Liver (tissue), 9 donors: ENCODE measurements around the gene TTC24. TPM values are rescaled to one million over a fixed set of nuclear protein-coding genes. Genes with fewer than 3 reads are reported as not detected.
A peak's percentile ranks its signal among the peaks of the same experiment; 100 is the strongest.

ENCODE experiments used
- DNase-seq: peaks from one replicate; pipeline ENCODE4 v3.0.0-alpha.2; 2017; ENCODE audit warnings: low spot score
- H3K27ac ChIP-seq, 2 donors: one replicate each; pipeline ENCODE4 v1.7.0; 2013; ENCODE audit warnings: inconsistent platforms in 2 of 2, low read length in 2 of 2, control low read depth in 1 of 2, low read depth in 1 of 2, mild to moderate bottlenecking in 1 of 2
- H3K27me3 ChIP-seq, 4 donors: one replicate each; pipeline versions ENCODE4 v1.6.1 to v1.7.0; 2013; ENCODE audit warnings: low read length in 3 of 4, inconsistent platforms in 1 of 4, mild to moderate bottlenecking in 1 of 4, moderate library complexity in 1 of 4; ENCODE audit not compliant: control insufficient read depth in 4 of 4, insufficient read depth in 4 of 4
- H3K36me3 ChIP-seq, 4 donors: one replicate each; pipeline versions ENCODE4 v1.6.1 to v1.7.0; 2013; ENCODE audit warnings: low read length in 3 of 4, mild to moderate bottlenecking in 3 of 4, low read depth in 1 of 4, moderate library complexity in 1 of 4; ENCODE audit not compliant: control insufficient read depth in 4 of 4, insufficient read depth in 3 of 4
- H3K4me1 ChIP-seq, 4 donors: one replicate each; pipeline versions ENCODE4 v1.6.1 to v1.7.0; 2013; ENCODE audit warnings: low read length in 3 of 4, mild to moderate bottlenecking in 3 of 4, moderate library complexity in 1 of 4; ENCODE audit not compliant: control insufficient read depth in 4 of 4, insufficient read depth in 4 of 4
- H3K4me3 ChIP-seq, 3 donors: one replicate each; pipeline versions ENCODE4 v1.6.1 to v1.7.0; 2013; ENCODE audit warnings: low read length in 3 of 3, control low read depth in 1 of 3, low read depth in 1 of 3, mild to moderate bottlenecking in 1 of 3
- H3K9ac ChIP-seq, 2 donors: one replicate each; pipeline ENCODE4 v1.7.0; 2013; ENCODE audit warnings: low read length in 2 of 2, mild to moderate bottlenecking in 2 of 2, moderate library complexity in 2 of 2, control low read depth in 1 of 2, low read depth in 1 of 2
- H3K9me3 ChIP-seq, 4 donors: one replicate each; pipeline versions ENCODE4 v1.6.1 to v1.7.0; 2013; ENCODE audit warnings: low read length in 3 of 4; ENCODE audit not compliant: control insufficient read depth in 4 of 4
- CTCF ChIP-seq: fragments of 150-350 bp; IDR thresholded peaks from 2 replicates; pipeline ENCODE4 v1.5.1; 2017; ENCODE audit warnings: improper control_type of control experiment, low read depth, low read length; ENCODE audit not compliant: missing input control
- EGR1 ChIP-seq, 2 donors: IDR thresholded peaks; 2 replicates each; pipeline ENCODE4 v1.6.1; 2016 to 2018; ENCODE audit warnings: antibody characterized with exemption in 2 of 2, low read depth in 2 of 2
- FOXA2 ChIP-seq: IDR thresholded peaks from 2 replicates; pipeline ENCODE4 v1.6.1; 2016; ENCODE audit warnings: antibody characterized with exemption
- GABPA ChIP-seq, 2 donors: IDR thresholded peaks in 1 of 2; conservative IDR thresholded peaks in 1 of 2; 2 replicates each; pipeline ENCODE4 v1.6.1; 2016; ENCODE audit warnings: antibody characterized with exemption in 2 of 2, mild to moderate bottlenecking in 1 of 2, moderate library complexity in 1 of 2
- HNF4A ChIP-seq, 2 donors: conservative IDR thresholded peaks; 2 replicates each; pipeline ENCODE4 v1.6.1; 2016; ENCODE audit warnings: antibody characterized with exemption in 2 of 2, mild to moderate bottlenecking in 2 of 2
- JUND ChIP-seq, 2 donors: IDR thresholded peaks; 2 replicates each; pipeline ENCODE4 v1.6.1; 2016; ENCODE audit warnings: antibody characterized with exemption in 2 of 2
- NR2F2 ChIP-seq: IDR thresholded peaks from 2 replicates; pipeline ENCODE4 v1.6.1; 2016; ENCODE audit warnings: antibody characterized with exemption
- RAD21 ChIP-seq, 2 donors: IDR thresholded peaks; 2 replicates each; pipeline ENCODE4 v1.6.1; 2016; ENCODE audit warnings: antibody characterized with exemption in 2 of 2, mild to moderate bottlenecking in 2 of 2
- REST ChIP-seq: IDR thresholded peaks from 2 replicates; pipeline ENCODE4 v1.6.1; 2016; ENCODE audit warnings: antibody characterized with exemption, mild to moderate bottlenecking
- RXRA ChIP-seq, 2 donors: IDR thresholded peaks; 2 replicates each; pipeline ENCODE4 v1.6.1; 2017 to 2018; ENCODE audit warnings: antibody characterized with exemption in 2 of 2, mild to moderate bottlenecking in 1 of 2
- SP1 ChIP-seq: IDR thresholded peaks from 2 replicates; pipeline ENCODE4 v1.6.1; 2018; ENCODE audit warnings: antibody characterized with exemption, mild to moderate bottlenecking
- TAF1 ChIP-seq: conservative IDR thresholded peaks from 2 replicates; pipeline ENCODE4 v1.6.1; 2016; ENCODE audit warnings: antibody characterized with exemption, mild to moderate bottlenecking
- ZBTB33 ChIP-seq: IDR thresholded peaks from 2 replicates; pipeline ENCODE4 v1.6.1; 2016; ENCODE audit warnings: antibody characterized with exemption
- WGBS: extraction: QIAGEN DNeasy Blood & Tissue Kit; methylation state at CpG from one replicate; pipeline ENCODE4 v1.1.7; 2013; 5-methylcytosine and 5-hydroxymethylcytosine counted together
- polyA plus RNA-seq, 2 donors: library from polyadenylated mRNA; stranded (reverse) in 1 of 2; unstranded in 1 of 2; fragments of 200-250 nt in 1 of 2; fragments of >200 nt in 1 of 2; fragmentation: Nextera tagmentation in 1 of 2; extraction: Ambion mirVana in 1 of 2; gene quantifications; one replicate each; pipeline versions ENCODE4 v1.2.1 to v1.2.3, GENCODE V29; 2013 to 2015
- total RNA-seq, 2 donors: library from RNA; depleted of rRNA; stranded (reverse); fragments of >200 nt; gene quantifications; one replicate each; pipeline ENCODE4 v1.2.3, GENCODE V29; 2014
- donor health status: healthy.
- donor health status: healthy.
- donor health status: healthy.
- donor health status: healthy.
- donor health status: healthy.

Gene TTC24
- total and polyA plus RNA-seq, 4 donors: 0.08 to 0.14 (median 0.10) TPM; not detected in 1

- Histone ChIP-seq H3K4me1 (peaks cover 5 to 16% (median 11%) of the 10 kb centered on the region in 4 donors), H3K9me3 (no peaks in the 10 kb centered on the region), H3K36me3 (peaks cover 6 to 28% (median 13%) of the 10 kb centered on the region in 4 donors), H3K27me3 (no peaks in the 10 kb centered on the region), H3K4me3 (no peak overlapping the region), H3K9ac (no peak overlapping the region), H3K27ac (no peak overlapping the region)
- WGBS: 80% methylated on average over 3 of the region's 3 CpGs
- no peak for DNase-seq
- TF ChIP-seq FOXA2 (no peak), REST (no peak), EGR1 (IDR thresholded peaks at IDR 0.05; ENCODE audit: low read depth in 2 of 2) (no peak), RXRA (IDR thresholded peaks at IDR 0.05) (no peak), GABPA (IDR thresholded peaks at IDR 0.05 in 1 of 2, conservative IDR thresholded peaks at IDR 0.05 in 1 of 2) (no peak), ZBTB33 (no peak), TAF1 (no peak), RAD21 (IDR thresholded peaks at IDR 0.05) (no peak), SP1 (no peak), JUND (IDR thresholded peaks at IDR 0.05) (no peak), NR2F2 (no peak), CTCF (no peak)
These were observed 20.3 kb downstream of the TTC24 start for GRCh38 chr1:156599811-156600210.

- peak overlapping the region; percentile 42 to 54 for H3K27ac ChIP-seq
- WGBS: 3% methylated on average over 13 of the region's 13 CpGs
These were observed 21.2 kb downstream of the TTC24 start for GRCh38 chr1:156600733-156601121.

More at GRCh38 chr1:156600733-156601121, 21.2 kb downstream of the TTC24 start:
- TF ChIP-seq ZBTB33 (no peak), HNF4A (conservative IDR thresholded peaks at IDR 0.05) (no peak), EGR1 (IDR thresholded peaks at IDR 0.05; ENCODE audit: low read depth in 2 of 2) (no peak), SP1 (no peak), TAF1 (no peak)
- peaks cover 5 to 16% (median 11%) of the 10 kb centered on the region in 4 donors for H3K4me1 ChIP-seq
- peak overlapping the region; percentile 21 to 24 for H3K9ac ChIP-seq
- H3K27me3 ChIP-seq: no peaks in the 10 kb centered on the region
- H3K4me3 ChIP-seq: peak overlapping the region; percentile 65 to 80 (median 79)
- H3K36me3 ChIP-seq: peaks cover 3 to 24% (median 9%) of the 10 kb centered on the region in 4 donors
- no peaks in the 10 kb centered on the region for H3K9me3 ChIP-seq
- no peak for DNase-seq
